ENCODE results near the gene KRTAP10-6.
"Not testable (repeated sequence)": the region's sequence is repeated elsewhere in the genome, so short reads cannot be mapped to it uniquely, and the experiment has no call there.

KRTAP10-6 gene, protein sequence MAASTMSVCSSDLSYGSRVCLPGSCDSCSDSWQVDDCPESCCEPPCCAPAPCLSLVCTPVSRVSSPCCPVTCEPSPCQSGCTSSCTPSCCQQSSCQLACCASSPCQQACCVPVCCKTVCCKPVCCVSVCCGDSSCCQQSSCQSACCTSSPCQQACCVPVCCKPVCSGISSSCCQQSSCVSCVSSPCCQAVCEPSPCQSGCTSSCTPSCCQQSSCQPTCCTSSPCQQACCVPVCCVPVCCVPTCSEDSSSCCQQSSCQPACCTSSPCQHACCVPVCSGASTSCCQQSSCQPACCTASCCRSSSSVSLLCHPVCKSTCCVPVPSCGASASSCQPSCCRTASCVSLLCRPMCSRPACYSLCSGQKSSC

DNA sequence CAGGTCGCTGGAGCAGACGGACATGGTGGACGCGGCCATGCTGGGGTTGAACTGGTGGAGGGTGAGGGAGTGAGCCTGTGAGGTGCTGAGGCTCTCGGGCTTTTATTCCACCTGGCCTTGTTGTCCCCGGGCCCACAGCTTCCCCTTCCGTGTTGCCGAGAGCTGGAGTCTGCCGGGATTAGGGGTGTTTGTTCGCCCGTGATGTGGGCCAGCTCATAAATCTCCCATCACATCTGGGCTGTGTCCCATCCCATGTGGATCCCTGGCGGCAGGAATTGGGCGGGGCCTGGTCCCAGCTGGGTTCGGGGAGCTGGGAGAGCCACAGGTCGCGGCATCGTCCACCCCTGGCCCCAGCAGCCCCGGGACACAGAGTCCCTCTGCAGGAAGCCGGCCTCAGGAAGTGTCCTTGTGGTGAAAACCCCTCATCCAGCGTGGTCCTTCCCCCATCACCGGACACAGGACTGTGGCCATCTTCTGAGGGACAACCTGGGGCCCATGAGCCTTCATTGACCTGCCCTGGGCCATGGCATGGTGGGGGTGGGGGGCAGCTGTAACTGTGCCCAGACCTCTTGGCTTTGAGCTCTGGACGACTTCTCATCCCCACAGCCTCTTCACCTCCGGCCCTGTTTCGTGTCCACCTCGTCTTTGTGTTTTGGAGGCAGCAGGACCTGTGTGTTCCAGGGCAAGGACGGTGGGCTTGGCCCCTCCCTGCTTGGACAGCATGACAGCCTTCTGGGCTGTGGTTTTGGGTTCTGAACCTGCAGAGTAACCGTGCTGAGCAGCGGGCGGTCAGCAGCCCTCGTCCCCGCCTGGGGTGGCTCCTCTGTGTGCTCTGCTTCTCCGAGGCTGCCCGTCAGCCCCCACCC, at the start of gene KRTAP10-6:
KRTAP10-6 (minus strand) TSS at position 60 of the 866 bp plus-strand sequence; CDS start at position 39, 21 bp downstream.
- DNase-seq (ENCODE audit: low read depth), result no peak

DNA sequence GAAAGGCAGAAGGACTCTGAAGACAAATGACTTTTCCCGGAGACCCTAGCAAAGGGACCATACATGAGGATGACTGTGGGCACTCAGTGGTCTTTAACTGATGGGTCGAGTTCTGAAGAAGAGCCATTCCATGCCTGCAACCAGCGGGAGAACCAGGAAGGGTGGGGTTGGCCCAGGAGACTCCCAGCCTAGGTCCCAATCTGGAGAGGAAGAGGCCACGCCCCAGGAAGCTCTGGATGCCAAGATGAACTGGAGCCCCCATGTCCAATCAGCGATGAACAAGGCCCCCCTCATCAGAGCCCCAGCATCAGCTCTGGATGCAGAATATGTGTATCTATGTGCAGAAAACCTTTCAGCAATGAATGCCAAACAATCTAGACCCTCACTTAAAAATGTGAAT, 48.5 kb upstream of the KRTAP10-6 start:
- DNase-seq (ENCODE audit: low read depth), result no peak

DNA sequence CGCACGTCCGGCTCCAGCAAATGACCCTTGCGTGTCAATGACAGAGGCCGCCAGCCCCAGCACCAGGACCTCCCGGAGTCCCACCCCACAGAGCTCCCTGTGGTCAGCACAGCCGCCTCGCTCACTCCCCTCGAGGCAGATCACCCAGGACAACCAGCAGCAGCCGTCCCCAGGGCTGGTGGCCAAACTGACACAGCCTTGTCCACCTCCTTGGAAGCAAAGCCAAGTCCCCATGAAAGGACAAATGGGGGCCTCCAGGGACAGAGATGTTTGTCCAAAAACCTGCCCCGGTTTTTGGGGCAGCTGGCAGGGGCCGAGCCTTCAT, 47.0 kb upstream of the KRTAP10-6 start:
- no peak for DNase-seq (ENCODE audit: low read depth)

DNA sequence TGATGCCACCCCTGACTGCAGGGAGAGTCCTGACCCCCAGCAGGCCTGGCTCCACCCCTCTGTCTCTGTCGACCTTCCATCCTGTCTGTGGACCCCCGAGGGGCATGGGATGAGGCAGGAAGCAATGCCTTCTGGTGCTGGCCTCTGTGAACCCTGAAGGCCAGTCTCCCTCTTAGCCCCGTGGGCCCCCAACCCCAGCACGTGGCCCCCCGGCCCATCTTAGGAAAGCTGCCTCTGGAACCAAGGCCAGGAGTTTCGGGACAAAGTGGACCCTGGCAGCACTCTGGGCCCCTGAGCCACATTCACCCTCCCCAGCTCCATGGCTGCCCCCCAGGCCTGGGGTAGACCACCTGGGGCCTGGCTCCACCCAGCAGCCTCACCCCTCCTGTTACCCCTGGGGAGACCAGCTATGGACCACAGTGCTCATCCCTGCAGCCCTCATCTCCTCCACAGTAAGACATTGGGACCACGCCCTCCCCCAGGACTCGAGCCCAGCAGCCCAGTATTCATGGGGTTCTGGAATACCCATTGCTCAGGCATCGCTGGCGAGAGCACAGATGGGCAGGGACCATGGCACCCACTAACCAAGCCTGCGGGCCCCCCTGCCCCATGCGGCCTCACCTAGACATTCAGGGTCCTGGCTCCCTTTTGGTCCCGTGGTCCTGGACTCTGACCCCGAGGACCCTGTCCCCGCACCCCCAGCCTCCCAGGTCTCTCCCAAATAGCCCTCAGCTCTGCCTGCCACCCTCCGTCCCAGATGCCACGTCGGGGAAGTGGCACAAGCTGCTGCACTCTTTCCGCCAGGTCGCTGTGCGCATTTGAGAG, 46.4 kb upstream of the KRTAP10-6 start:
- DNase-seq (ENCODE audit: low read depth), result not testable (repeated sequence)

DNA sequence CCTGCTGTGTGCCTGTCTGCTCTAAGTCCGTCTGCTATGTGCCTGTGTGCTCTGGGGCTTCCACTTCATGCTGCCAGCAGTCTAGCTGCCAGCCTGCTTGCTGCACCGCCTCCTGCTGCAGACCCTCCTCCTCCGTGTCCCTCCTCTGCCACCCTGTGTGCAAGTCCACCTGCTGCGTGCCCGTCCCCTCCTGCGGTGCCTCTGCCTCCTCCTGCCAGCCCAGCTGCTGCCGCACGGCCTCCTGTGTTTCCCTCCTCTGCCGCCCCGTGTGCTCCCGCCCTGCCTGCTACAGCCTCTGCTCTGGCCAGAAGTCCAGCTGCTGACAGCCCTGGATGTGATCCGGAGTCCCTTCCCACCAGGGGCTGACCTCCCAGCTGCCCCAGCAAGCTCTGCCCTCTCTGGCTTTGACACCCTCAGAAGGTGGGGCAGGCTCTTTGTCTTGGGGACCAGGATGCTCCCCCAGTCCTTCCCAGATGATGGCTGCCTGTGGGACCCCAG, 45.6 kb upstream of the KRTAP10-6 start:
- DNase-seq (ENCODE audit: low read depth), result not testable (repeated sequence)

DNA sequence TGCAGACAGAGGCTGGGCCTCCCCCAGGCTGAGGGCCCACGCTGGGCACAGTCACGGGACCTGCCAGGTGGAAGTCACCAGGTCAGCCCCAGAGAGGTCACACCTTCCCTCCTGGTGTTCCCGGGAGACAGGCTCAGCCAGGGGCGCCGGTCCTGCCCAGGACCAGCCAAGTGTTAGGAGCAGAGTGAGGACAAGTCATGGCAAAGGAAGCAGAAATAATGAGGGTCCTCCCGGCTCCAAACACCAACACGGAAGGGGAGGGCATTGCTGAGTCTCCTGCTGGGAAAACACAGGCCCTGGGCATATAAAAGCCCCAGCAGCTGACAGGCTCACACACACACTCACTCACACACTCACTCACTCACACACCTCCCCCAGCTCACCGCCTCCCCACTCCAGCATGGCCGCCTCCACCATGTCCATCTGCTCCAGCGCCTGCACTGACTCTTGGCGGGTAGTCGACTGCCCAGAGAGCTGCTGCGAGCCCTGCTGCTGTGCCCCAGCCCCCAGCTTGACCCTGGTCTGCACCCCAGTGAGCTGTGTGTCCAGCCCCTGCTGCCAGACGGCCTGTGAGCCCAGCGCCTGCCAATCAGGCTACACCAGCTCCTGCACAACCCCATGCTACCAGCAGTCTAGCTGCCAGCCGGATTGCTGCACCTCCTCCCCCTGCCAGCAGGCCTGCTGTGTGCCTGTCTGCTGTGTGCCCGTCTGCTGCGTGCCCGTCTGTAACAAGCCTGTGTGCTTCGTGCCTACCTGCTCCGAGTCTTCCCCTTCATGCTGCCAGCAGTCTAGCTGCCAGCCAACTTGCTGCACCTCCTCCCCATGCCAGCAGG, 44.9 kb upstream of the KRTAP10-6 start, which contains the start of gene KRTAP10-10:
KRTAP10-10 (plus strand) TSS at position 339 of the 833 bp plus-strand sequence; CDS start at position 401, 62 bp downstream.
- DNase-seq (ENCODE audit: low read depth), result no peak

DNA sequence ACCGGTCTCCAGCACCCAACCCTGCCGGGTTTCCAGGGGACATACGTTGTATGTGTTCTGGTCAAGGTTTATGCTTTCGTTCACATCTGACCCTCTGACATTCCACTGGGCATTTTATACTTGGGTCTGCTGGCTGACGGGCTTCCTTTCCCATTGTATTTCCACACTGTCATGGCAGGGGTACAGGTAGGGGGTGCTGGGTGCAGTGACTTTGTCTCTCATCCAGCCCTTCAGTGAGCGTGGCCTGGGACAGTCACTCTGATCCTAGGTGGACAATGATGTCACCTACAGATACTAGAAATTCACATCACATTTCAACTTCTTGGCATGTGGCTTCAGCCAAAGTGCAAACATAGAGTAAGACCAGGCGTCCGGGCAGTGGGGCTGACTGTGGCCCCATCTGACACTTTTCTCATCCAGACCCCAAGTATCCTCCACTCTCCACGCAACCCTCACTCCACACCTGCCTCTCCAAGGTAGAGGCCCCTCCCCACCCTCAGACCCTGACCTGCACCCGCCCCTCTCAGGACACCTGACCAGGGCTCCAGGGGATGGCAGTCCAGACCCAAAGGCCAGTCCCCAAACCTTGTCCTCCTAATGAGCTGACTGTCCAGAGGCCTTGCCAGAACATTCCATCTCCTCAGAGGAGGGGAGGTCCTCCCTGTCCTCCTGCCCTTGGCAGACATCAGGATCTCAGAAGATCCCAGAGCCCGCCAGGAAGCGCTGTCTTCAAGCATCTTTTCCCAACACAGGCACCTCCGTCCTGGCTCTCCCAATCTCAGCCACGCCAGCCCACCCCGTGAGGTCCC, 44.1 kb upstream of the KRTAP10-6 start:
- DNase-seq (ENCODE audit: low read depth), result no peak

DNA sequence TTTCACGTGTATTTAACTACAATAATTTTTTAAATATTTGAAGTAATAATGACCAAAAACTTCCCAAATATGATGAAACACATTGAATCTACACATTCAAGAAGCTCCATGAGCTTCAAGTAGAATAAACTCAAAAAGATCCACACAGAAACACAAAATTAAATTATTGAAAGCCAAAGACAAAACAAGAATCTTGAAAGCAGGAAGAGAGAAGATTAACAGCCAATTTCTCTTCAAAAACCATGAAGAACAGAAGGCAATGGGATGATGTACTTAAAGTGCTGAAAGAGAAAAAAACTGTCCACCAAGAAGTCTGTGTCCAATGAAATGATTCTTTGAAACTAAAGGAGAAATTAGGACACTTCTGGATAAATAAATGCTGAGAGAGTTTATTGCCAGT, 39.8 kb upstream of the KRTAP10-6 start:
- DNase-seq (ENCODE audit: low read depth), result no peak

DNA sequence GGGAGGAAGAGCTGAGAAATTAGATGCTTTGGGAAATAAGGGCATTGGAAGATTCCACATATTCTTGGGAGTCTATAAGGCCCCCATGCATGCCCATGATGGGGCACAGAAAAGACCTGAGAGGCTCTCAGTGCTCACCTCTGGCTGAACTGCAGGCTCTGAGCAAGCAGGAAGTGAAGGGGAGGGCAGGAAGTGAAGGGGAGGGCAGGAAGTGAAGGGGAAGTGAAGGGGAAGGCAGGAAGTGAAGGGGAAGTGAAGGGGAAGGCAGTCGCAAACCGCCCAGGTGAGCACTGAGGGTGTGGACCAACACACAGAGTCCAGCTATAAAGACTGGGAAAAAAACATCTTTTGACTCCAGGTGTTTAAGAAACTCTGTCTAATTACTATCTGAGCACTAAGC, 38.1 kb upstream of the KRTAP10-6 start:
- no peak for DNase-seq (ENCODE audit: low read depth)

DNA sequence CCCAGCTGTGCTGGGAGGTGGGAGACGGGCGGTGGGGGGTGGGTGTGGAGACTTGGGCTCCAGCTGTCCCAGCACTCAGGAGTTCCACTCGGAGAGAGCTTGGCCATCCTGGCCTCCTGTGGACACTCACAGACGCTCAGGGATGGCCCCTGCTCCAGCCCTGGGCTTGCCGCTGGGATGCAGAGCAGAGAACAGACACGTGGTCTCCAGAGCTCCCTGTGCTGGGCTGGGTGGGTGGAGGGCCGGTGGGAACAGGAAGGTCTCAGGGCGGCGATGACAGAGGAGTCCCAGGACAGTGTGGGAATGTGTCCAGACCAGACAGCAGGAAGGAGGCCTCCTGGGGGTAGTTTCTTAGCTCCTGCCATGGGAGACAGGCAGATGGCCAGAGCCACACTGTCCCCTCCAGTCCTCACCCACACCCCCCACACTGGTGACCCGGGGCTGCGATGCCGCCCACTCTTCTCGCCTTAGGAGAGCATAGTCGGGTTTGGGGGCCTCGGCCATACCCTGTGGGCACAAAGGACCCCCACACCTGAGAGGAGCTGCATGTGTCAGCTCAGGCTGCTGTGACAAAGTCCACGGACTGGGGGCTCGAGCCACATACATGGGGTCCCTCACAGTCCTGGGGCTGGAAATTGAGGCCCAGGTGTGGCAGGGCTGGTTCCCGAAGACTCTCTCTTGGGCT, 36.5 kb upstream of the KRTAP10-6 start:
- no peak for DNase-seq (ENCODE audit: low read depth)

DNA sequence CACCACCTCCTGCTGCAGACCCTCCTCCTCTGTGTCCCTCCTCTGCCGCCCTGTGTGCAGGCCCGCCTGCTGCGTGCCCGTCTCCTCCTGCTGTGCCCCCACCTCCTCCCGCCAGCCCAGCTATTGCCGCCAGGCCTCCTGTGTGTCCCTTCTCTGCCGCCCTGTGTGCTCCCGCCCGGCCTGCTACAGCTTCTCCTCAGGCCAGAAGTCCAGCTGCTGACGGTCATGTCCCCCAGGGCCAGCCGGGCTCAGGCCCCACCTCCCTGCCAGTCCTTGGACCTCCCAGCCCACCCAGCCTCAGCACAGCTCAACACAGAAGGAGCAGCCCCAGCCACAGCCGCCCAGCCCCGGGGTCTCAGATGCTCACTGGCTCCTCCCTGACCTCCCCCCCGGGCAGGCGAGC, 35.5 kb upstream of the KRTAP10-6 start:
- not testable (repeated sequence) for DNase-seq (ENCODE audit: low read depth)

DNA sequence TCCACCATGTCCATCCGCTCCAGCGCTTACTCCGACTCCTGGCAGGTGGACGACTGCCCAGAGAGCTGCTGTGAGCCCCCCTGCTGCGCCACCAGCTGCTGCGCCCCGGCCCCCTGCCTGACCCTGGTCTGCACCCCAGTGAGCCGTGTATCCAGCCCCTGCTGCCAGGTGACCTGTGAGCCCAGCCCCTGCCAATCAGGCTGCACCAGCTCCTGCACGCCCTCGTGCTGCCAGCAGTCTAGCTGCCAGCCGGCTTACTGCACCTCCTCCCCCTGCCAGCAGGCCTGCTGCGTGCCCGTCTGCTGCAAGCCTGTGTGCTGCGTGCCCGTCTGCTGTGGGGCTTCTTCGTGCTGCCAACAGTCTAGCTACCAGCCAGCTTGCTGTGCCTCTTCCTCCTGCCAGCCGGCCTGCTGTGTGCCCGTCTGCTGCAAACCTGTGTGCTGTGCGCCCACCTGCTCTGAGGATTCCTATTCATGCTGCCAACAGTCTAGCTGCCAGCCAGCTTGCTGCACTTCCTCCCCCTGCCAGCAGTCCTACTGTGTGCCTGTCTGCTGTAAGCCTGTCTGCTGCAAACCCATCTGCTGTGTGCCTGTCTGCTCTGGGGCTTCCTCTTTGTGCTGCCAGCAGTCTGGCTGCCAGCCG, 35.0 kb upstream of the KRTAP10-6 start:
- DNase-seq (ENCODE audit: low read depth), result not testable (repeated sequence)

DNA sequence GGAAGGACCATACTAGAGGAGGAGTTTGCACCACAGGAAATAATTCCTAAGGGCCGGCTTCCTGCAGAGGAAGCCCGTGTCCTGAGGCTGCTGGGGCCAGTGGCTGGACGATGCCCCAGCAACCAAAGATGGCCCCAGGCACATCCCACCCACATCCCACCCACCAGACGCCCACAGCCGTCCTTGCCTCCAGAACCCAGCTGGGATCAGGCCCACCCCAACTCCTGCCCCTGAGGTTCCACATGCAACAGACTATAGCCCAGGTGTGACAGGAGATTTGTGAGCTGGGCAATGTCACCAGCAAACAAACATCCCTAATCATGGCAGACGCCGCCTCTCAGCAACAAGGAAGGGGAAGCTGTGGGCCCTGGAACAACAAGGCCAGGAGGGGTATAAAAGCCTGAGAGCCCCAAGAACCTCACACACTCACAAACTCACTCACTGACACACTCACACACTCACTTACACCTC, 34.4 kb upstream of the KRTAP10-6 start, which contains the start of gene KRTAP10-9:
KRTAP10-9 (plus strand) TSS at position 421 of the 471 bp plus-strand sequence. CDS start 79 bp downstream, outside the sequence.
- DNase-seq (ENCODE audit: low read depth), result no peak

DNA sequence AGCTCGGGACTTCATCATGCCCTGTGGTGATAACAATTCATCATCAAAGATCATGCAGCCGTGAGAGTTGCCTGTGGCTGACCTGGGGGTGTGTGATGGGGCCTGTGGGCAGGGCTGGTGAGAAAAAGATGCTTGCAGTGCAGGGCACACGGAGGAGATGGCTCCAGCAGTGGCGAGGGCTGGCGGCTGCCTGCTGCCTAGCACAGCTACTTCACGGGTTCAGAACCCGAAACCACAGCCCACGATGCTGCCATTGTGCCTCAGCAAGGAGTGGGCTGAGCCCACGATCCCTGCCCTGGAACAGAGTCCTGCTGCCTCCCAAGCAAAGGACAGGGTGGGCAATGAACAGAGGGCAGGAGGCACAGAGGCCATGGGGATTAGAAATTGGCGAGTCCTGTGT, 34.0 kb upstream of the KRTAP10-6 start:
- DNase-seq (ENCODE audit: low read depth), result no peak

DNA sequence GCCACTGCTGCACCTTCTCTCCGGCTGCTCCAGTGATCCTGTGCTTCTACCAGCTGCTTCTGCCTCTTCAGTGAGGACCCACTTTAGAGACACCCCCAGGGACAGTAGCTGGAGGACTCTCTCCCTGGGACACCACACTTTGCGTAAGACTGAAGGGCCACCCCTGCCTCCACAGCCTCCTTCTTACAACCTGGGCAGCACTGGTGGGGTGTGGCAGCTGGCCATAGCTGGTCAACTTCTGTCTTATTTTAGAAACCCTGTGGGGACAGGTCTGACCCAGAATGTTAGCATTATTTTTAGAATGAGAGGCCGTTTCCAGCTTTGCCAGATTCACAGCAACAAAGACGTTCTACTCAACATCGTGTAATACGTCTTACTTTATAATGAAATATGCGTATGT, 33.5 kb upstream of the KRTAP10-6 start:
- no peak for DNase-seq (ENCODE audit: low read depth)

DNA sequence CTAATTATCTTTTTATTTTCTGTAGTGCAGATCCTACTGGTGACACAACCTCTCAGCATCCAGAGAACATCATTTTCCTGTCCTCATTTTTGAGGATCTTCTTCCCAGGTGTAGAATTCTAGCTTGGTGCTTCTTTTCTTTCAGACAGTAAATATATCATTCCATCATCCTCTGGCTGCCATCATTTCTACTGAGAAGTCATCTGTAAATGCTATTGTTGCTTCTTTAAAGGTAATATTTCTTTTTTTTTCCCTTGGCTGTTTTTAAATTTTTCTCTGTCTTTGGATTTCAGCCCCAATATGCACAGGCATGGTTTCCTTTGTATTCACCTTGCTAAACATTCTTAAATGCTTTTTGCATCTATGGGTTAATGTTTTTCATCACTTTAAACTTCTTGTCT, 31.3 kb upstream of the KRTAP10-6 start:
- DNase-seq (ENCODE audit: low read depth), result no peak

DNA sequence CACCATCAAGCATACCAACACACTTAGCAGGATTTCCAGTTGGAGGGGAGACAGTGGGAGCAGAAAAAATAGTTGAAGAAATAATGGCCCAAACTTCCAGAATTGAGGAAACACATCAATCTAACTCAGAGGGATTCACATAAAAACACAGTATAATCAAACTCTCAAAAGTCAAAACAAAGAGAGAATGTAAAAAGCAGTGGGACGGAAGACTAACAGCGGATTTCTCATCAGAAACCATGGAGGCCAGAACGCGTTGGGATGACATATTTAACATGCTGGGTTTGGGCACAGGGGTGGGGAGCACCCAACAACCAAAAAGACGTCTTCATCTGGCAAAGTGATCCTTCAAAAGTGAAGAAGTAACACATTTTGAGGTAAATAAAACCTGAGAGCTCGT, 27.6 kb upstream of the KRTAP10-6 start:
- no peak for DNase-seq (ENCODE audit: low read depth)

DNA sequence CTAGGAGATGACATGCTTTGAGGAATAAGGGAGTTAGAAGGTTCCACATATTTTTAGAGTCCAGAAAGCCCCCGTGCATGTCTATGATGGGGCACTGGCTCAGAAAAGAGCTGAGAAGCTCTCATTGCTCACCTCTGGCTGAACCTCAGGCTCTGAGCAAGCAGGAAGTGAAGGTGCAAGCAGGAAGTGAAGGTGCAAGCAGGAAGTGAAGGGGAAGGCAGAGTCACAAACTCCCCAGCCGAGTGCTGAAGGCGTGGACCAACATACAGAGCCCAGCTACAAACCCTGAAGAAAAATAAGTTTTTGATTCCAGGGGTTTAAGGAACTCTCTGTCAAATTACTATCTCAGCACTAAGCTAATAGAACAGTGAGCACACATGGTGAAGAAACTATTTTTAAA, 26.6 kb upstream of the KRTAP10-6 start:
- peak; percentile 24 for DNase-seq (ENCODE audit: low read depth)

DNA sequence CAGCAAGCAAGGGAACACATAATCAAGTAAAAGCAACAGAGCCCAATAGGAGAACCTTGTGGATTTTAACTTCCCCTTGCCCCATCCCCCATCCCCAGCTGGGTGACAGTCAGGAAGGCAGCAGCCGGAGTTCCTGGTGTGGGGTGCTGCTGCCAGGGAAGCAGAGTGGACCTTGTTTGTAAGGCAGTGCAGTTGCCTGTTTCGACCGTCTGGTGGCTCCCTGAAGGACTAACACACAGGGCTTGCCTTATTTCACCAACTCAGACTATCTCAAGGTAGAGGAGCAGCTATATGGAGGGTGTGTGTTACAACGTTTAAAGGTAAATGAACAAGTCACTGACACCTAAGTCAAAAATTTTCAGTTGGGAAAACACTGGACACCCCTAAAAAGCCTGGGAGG, 26.2 kb upstream of the KRTAP10-6 start:
- DNase-seq (ENCODE audit: low read depth), result no peak

Data from stimulated activated CD8-positive, alpha-beta memory T cell treated with anti-CD3 and anti-CD28 coated beads, Interleukin-12 subunit alpha, Interleukin-12 subunit beta, amount 100 ng/mL, for 4 hours (primary cell).